Measurements from ENCODE around the gene ANLN. TPM values are rescaled to one million over a fixed set of nuclear protein-coding genes. Genes with fewer than 3 reads are reported as not detected.
"Not testable (repeated sequence)": the region's sequence is repeated elsewhere in the genome, so short reads cannot be mapped to it uniquely, and the experiment has no call there.

ANLN gene
- total RNA-seq, 4 donors from 2014 or later, result 0.26 to 43.8 (median 2.9) TPM

GRCh38 chr7:36462551-36463137 lies 73.0 kb downstream of the ANLN start:
- DNase-seq, result no peak
- Histone ChIP-seq H3K4me1 (no peaks in the 10 kb centered on the region), H3K4me3 (no peak overlapping the region), H3K36me3 (no peaks in the 10 kb centered on the region), H3K27ac (no peak overlapping the region), H3K27me3 (no peaks in the 10 kb centered on the region), H3K9me3 (no peaks in the 10 kb centered on the region)
- TF ChIP-seq CTCF (IDR thresholded peaks at IDR 0.05) (no peak), POLR2A (IDR thresholded peaks at IDR 0.05) (no peak)
- intact Hi-C loops (cut with DNase I; ENCODE audit: low total_unique reads), result no loop called here

- Histone ChIP-seq H3K27ac (no peak overlapping the region), H3K36me3 (no peaks in the 10 kb centered on the region), H3K9me3 (no peaks in the 10 kb centered on the region), H3K4me1 (no peaks in the 10 kb centered on the region), H3K4me3 (no peak overlapping the region), H3K27me3 (no peaks in the 10 kb centered on the region)
- DNase-seq, result no peak
- TF ChIP-seq CTCF (IDR thresholded peaks at IDR 0.05) (no peak), POLR2A (IDR thresholded peaks at IDR 0.05) (no peak)
- intact Hi-C loops (cut with DNase I; ENCODE audit: low total_unique reads), result no loop called here
These were observed 74.6 kb downstream of the ANLN start for GRCh38 chr7:36464271-36464670.

- intact Hi-C loops (cut with DNase I; ENCODE audit: low total_unique reads); H3K27me3 ChIP-seq; H3K4me3 ChIP-seq; H3K4me1 ChIP-seq; H3K36me3 ChIP-seq; H3K27ac ChIP-seq; DNase-seq; H3K9me3 ChIP-seq: not testable (repeated sequence)
These were observed 76.3 kb downstream of the ANLN start for GRCh38 chr7:36466001-36466400.

GRCh38 chr7:36468370-36469101 lies 78.9 kb downstream of the ANLN start:
- no peak overlapping the region for H3K27ac ChIP-seq
- DNase-seq, result no peak
- no peaks in the 10 kb centered on the region for H3K27me3 ChIP-seq
- TF ChIP-seq CTCF (IDR thresholded peaks at IDR 0.05) (no peak), POLR2A (IDR thresholded peaks at IDR 0.05) (no peak)
- intact Hi-C loops (cut with DNase I; ENCODE audit: low total_unique reads), result no loop called here
- H3K4me1 ChIP-seq, result no peaks in the 10 kb centered on the region
- H3K4me3 ChIP-seq, result no peak overlapping the region
- H3K36me3 ChIP-seq, result no peaks in the 10 kb centered on the region
- H3K9me3 ChIP-seq, result no peaks in the 10 kb centered on the region

GRCh38 chr7:36469236-36469635 lies 79.6 kb downstream of the ANLN start:
- Histone ChIP-seq H3K4me1 (no peaks in the 10 kb centered on the region), H3K27me3 (no peaks in the 10 kb centered on the region), H3K4me3 (no peak overlapping the region), H3K27ac (no peak overlapping the region), H3K9me3 (no peaks in the 10 kb centered on the region), H3K36me3 (no peaks in the 10 kb centered on the region)
- no peak for TF ChIP-seq POLR2A (IDR thresholded peaks at IDR 0.05)
- DNase-seq, result no peak
- intact Hi-C loops (cut with DNase I; ENCODE audit: low total_unique reads), result no loop called here

- H3K9me3 ChIP-seq, result no peaks in the 10 kb centered on the region
- H3K36me3 ChIP-seq, result no peaks in the 10 kb centered on the region
- TF ChIP-seq CTCF (IDR thresholded peaks at IDR 0.05), result no peak
- TF ChIP-seq POLR2A (IDR thresholded peaks at IDR 0.05), result no peak
- H3K4me3 ChIP-seq, result no peak overlapping the region
- no peaks in the 10 kb centered on the region for H3K27me3 ChIP-seq
- no peaks in the 10 kb centered on the region for H3K4me1 ChIP-seq
- intact Hi-C loops (cut with DNase I; ENCODE audit: low total_unique reads), result no loop called here
- H3K27ac ChIP-seq, result no peak overlapping the region
- no peak for DNase-seq
These were observed 82.6 kb downstream of the ANLN start for GRCh38 chr7:36472141-36472729.
